ENCODE results near the gene UBB. TPM values are rescaled to one million over a fixed set of nuclear protein-coding genes. Genes with fewer than 3 reads are reported as not detected.
A peak's percentile ranks its signal among the peaks of the same experiment; 100 is the strongest.

Gene UBB
- total RNA-seq, 1 donor from 2014 or later, result 625 TPM

DNA sequence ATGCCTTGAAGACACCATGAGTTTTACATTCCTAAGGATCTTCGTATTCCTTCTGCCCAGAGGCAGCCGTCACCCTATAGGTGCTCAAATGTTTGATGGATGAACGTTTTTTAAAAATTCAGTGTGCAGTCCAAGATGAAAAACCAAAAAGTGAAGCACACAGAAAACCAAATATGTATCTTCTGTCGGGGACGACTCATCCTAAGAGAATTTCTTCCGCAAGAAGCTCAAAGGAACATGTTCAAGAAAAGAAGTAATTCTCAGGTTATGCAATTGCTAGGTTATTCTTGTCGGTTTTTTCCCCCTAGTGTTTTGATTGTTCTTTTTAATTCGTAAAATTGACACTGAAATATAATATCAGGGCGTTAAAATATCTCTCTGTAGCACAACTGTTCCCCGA lies 29.1 kb upstream of the UBB start:
- TF ChIP-seq POLR2AphosphoS5 (IDR thresholded peaks at IDR 0.05; ENCODE audit: insufficient read depth in 1 of 2, low read depth in 1 of 2) (no peak), POLR2A (IDR thresholded peaks at IDR 0.05) (no peak)
- TF ChIP-seq, protein P1, sequence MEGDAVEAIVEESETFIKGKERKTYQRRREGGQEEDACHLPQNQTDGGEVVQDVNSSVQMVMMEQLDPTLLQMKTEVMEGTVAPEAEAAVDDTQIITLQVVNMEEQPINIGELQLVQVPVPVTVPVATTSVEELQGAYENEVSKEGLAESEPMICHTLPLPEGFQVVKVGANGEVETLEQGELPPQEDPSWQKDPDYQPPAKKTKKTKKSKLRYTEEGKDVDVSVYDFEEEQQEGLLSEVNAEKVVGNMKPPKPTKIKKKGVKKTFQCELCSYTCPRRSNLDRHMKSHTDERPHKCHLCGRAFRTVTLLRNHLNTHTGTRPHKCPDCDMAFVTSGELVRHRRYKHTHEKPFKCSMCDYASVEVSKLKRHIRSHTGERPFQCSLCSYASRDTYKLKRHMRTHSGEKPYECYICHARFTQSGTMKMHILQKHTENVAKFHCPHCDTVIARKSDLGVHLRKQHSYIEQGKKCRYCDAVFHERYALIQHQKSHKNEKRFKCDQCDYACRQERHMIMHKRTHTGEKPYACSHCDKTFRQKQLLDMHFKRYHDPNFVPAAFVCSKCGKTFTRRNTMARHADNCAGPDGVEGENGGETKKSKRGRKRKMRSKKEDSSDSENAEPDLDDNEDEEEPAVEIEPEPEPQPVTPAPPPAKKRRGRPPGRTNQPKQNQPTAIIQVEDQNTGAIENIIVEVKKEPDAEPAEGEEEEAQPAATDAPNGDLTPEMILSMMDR (IDR thresholded peaks at IDR 0.05), result no peak
- no peaks in the 10 kb centered on the region for H3K9me3 ChIP-seq
- H3K27ac ChIP-seq, result no peak overlapping the region
- peak overlapping the region; percentile 63 to 68 for H3K4me3 ChIP-seq
- no peak for DNase-seq (ENCODE audit: extremely low spot score in 2 of 2)
- peaks cover 18% of the 10 kb centered on the region for H3K4me1 ChIP-seq
- H3K36me3 ChIP-seq, result peaks cover 0 to 5% of the 10 kb centered on the region in 2 donors
- H3K27me3 ChIP-seq, result no peaks in the 10 kb centered on the region
- intact Hi-C loops (cut with DNase I), result loop anchor here (5.0 kb wide), 1 partner anchor 65 kb away; no protein-coding TSS in a partner anchor

DNA sequence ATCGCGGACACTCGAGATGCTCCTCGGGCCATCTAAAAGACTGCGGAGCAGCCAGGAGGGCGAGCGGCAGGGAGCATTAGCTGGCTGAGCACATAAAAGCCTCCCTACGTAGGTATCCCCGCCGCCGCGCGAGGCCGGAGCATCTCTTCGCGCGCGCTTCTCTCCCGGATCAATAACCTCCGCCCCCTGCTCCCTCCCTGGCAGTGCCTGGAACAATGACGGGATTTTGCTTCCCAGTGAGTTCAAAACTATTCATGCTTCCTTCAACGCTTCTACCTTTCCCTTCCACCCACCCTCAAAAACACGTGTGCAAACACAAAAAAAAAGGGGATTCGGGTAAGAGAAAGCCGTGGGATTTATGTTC lies 28.6 kb upstream of the UBB start:
- Histone ChIP-seq H3K4me1 (peaks cover 18% of the 10 kb centered on the region), H3K4me3 (peak overlapping the region; percentile 63 to 68), H3K27ac (peak overlapping the region; percentile 66), H3K27me3 (no peaks in the 10 kb centered on the region), H3K9me3 (no peaks in the 10 kb centered on the region), H3K36me3 (peaks cover 0 to 5% of the 10 kb centered on the region in 2 donors)
- TF ChIP-seq, protein P1 (IDR thresholded peaks at IDR 0.05), result no peak
- TF ChIP-seq POLR2A (IDR thresholded peaks at IDR 0.05), result no peak
- peak in 1 of 2 donors; percentile 10 for TF ChIP-seq POLR2AphosphoS5 (IDR thresholded peaks at IDR 0.05; ENCODE audit: insufficient read depth in 1 of 2, low read depth in 1 of 2)
- no peak for DNase-seq (ENCODE audit: extremely low spot score in 2 of 2)
- intact Hi-C loops (cut with DNase I), result loop anchor here (5.0 kb wide), 1 partner anchor 65 kb away; no protein-coding TSS in a partner anchor

DNA sequence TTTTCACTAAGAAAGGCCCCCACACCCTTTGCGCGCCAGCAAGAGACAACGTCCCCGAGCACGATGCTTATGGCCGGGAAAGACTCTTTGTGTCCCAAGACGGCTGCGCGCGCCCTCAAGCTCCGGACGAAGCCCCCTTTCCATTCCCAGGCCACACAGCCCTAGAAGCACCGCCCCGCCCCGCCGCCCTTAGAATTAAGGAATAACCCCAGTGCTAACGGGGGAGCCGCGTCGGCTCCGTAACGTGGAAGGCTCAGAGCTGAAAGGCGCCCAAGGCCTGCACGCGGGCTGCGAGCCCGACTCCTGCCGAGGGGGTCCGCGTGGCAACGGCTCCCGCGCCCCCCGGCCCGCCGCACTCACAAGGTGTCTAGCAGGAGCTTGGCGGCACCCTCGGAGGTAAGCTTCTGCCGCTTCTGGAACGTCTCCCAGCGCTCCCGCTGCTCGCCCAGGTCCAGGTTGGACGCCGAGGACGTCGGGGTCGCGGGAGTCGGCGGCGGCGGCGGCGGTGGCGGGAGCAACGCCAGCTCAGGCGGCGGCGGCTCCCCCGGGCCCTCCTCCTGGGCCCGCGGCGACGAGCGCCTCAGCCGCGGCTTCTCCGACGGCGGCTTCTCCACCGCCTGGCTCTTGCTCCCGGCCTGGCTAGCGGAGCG lies 28.1 kb upstream of the UBB start:
- Histone ChIP-seq H3K27me3 (no peaks in the 10 kb centered on the region), H3K27ac (peak overlapping the region; percentile 66), H3K4me3 (peak overlapping the region; percentile 63 to 68), H3K36me3 (peaks cover 0 to 5% of the 10 kb centered on the region in 2 donors), H3K9me3 (no peaks in the 10 kb centered on the region), H3K4me1 (peaks cover 18% of the 10 kb centered on the region)
- no peak for DNase-seq (ENCODE audit: extremely low spot score in 2 of 2)
- intact Hi-C loops (cut with DNase I), result loop anchor here (5.0 kb wide), 1 partner anchor 65 kb away; no protein-coding TSS in a partner anchor
- TF ChIP-seq POLR2AphosphoS5 (IDR thresholded peaks at IDR 0.05; ENCODE audit: insufficient read depth in 1 of 2, low read depth in 1 of 2) (no peak), POLR2A (IDR thresholded peaks at IDR 0.05) (no peak)
- TF ChIP-seq, protein P1 (IDR thresholded peaks at IDR 0.05), result no peak

DNA sequence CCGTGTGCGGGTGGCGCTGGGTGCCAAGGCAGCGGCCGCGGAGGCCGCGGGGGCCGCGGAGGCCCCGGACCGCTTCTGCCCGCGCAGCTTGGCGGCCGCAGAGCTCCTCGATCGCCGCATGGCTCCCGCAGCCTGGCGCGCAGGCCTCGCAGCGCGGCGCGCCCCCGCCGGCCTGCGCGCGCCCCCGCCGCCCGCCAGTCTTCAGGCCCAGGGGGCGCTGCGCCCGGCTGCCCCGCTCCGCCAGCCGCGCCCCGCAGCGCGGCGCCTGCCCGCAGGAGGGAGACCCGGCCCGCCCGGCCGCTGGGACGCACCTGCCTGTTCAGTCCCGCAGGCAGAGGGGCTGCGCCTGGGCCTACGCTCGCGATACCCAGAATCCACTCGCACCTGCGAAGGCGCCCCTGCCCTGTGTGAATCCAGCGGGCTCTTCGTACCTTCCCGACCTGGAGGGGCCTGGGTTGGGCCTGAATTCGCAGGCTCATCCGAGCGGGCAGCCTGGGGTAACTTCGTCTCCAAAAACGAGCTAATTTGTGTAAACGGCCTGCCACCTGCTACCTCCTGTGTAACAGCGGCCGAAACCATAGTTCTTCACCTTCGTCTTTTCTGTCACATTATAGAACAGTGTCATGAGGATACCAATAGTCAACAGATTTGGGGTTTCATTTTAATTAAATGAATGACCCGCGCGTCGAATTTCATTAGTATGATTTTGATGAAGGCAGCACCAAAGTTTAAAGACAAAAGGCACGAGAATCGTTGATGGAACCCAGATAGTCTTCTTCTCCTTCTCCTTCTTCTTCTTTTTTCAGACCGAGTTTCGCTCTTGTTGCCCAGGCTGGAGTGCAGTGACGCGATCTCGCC lies 27.3 kb upstream of the UBB start, which contains the start of gene CENPV:
Gene CENPV (minus strand): TSS at position 153 of the 858 bp plus-strand sequence. CDS start 33 bp downstream, at position 120.
- intact Hi-C loops (cut with DNase I), result loop anchor here (5.0 kb wide), 1 partner anchor 66 kb away; no protein-coding TSS in a partner anchor
- H3K27ac ChIP-seq, result peak within 1 kb of the TSS; percentile 66
- DNase-seq (ENCODE audit: extremely low spot score in 2 of 2), result no peak

More for the DNA sequence above, 27.3 kb upstream of the UBB start, which contains the start of gene CENPV:
- Histone ChIP-seq H3K4me1 (peaks cover 18% of the 10 kb centered on the region), H3K4me3 (peak within 1 kb of the TSS; percentile 63 to 68), H3K27me3 (no peaks in the 10 kb centered on the region), H3K9me3 (no peaks in the 10 kb centered on the region), H3K36me3 (peaks cover 0 to 5% of the 10 kb centered on the region in 2 donors)
- TF ChIP-seq POLR2A (IDR thresholded peaks at IDR 0.05) (peak in 1 of 2 donors; percentile 2), POLR2AphosphoS5 (IDR thresholded peaks at IDR 0.05; ENCODE audit: insufficient read depth in 1 of 2, low read depth in 1 of 2) (no peak)
- TF ChIP-seq, protein P1 (IDR thresholded peaks at IDR 0.05), result no peak

All from vagina (tissue), 2 donors.